Measurements from ENCODE around the gene HLA-DOB.

Gene HLA-DOB

GRCh38 chr6:32844839-32845383 lies 28.1 kb upstream of the HLA-DOB start:
- peak overlapping the region; percentile 82 for H3K4me3 Mint-ChIP-seq
- H3K9me3 Mint-ChIP-seq, result peaks cover 3% of the 10 kb centered on the region
- no peak for TF ChIP-seq CTCF (IDR thresholded peaks at IDR 0.05)
- DNase-seq, result no peak
- no peaks in the 10 kb centered on the region for H3K36me3 Mint-ChIP-seq (ENCODE audit: low read depth)
- peaks cover 100% of the 10 kb centered on the region for H3K27me3 Mint-ChIP-seq (ENCODE audit: low read depth, poor library complexity)
- no peak overlapping the region for H3K27ac Mint-ChIP-seq
- peaks cover 14% of the 10 kb centered on the region for H3K4me1 Mint-ChIP-seq

- H3K9me3 Mint-ChIP-seq, result peaks cover 3% of the 10 kb centered on the region
- H3K4me1 Mint-ChIP-seq, result peaks cover 14% of the 10 kb centered on the region
- DNase-seq, result peak; percentile 95
- H3K27ac Mint-ChIP-seq, result no peak within 1 kb of the TSS
- H3K27me3 Mint-ChIP-seq (ENCODE audit: low read depth, poor library complexity), result peaks cover 100% of the 10 kb centered on the region
- H3K4me3 Mint-ChIP-seq, result peak within 1 kb of the TSS; percentile 82
- no peaks in the 10 kb centered on the region for H3K36me3 Mint-ChIP-seq (ENCODE audit: low read depth)
- no peak for TF ChIP-seq CTCF (IDR thresholded peaks at IDR 0.05)
Observed at GRCh38 chr6:32843979-32844838, 27.4 kb upstream of the HLA-DOB start, which contains the start of gene PSMB8. TSS of gene PSMB8 (minus strand) at chr6:32844047. CDS start at chr6:32843996, 51 bp downstream.

- Mint-ChIP-seq H3K9me3 (peaks cover 3% of the 10 kb centered on the region), H3K27me3 (ENCODE audit: low read depth, poor library complexity) (peaks cover 97% of the 10 kb centered on the region), H3K36me3 (ENCODE audit: low read depth) (no peaks in the 10 kb centered on the region), H3K4me1 (peaks cover 14% of the 10 kb centered on the region), H3K4me3 (peak overlapping the region; percentile 82), H3K27ac (no peak overlapping the region)
- no peak for TF ChIP-seq CTCF (IDR thresholded peaks at IDR 0.05)
- DNase-seq, result peak; percentile 31
Observed at GRCh38 chr6:32843331-32843978, 26.7 kb upstream of the HLA-DOB start.

- TF ChIP-seq CTCF (IDR thresholded peaks at IDR 0.05), result no peak
- no peak overlapping the region for H3K27ac Mint-ChIP-seq
- peak overlapping the region; percentile 13 for H3K4me3 Mint-ChIP-seq
- peaks cover 3% of the 10 kb centered on the region for H3K9me3 Mint-ChIP-seq
- peaks cover 93% of the 10 kb centered on the region for H3K27me3 Mint-ChIP-seq (ENCODE audit: low read depth, poor library complexity)
- no peaks in the 10 kb centered on the region for H3K36me3 Mint-ChIP-seq (ENCODE audit: low read depth)
- H3K4me1 Mint-ChIP-seq, result peaks cover 15% of the 10 kb centered on the region
- no peak for DNase-seq
Observed at GRCh38 chr6:32842690-32843089, 25.9 kb upstream of the HLA-DOB start.

- no peak for TF ChIP-seq CTCF (IDR thresholded peaks at IDR 0.05)
- Mint-ChIP-seq H3K36me3 (ENCODE audit: low read depth) (no peaks in the 10 kb centered on the region), H3K27ac (no peak overlapping the region), H3K4me1 (peaks cover 20% of the 10 kb centered on the region), H3K27me3 (ENCODE audit: low read depth, poor library complexity) (peaks cover 93% of the 10 kb centered on the region), H3K9me3 (peaks cover 3% of the 10 kb centered on the region), H3K4me3 (no peak overlapping the region)
- no peak for DNase-seq
Observed at GRCh38 chr6:32842021-32842650, 25.3 kb upstream of the HLA-DOB start.
